Activated naive CD4-positive, alpha-beta T cell treated with anti-CD3 and anti-CD28 coated beads for 36 hours (primary cell): ENCODE data around the gene CAMK1D. TPM values are rescaled to one million over a fixed set of nuclear protein-coding genes. Genes with fewer than 3 reads are reported as not detected.

Experiments used
- CTCF ChIA-PET: fragments of 350-600 bp; sonication (Branson Sonifier 250); formaldehyde crosslinking; loops from one replicate; lab custom pipeline; 2021; ENCODE audit warnings: antibody characterized with exemption; lab: Charles Lee
- DNase-seq: peaks from one replicate; pipeline ENCODE4 v3.0.0-alpha.2; 2020
- H3K27ac Mint-ChIP-seq: one replicate; pipeline ENCODE4 v1.8.0; 2021; ENCODE audit warnings: mild to moderate bottlenecking, mixed read lengths
- H3K27me3 Mint-ChIP-seq: one replicate; pipeline ENCODE4 v1.8.0; 2021; ENCODE audit warnings: low read depth, mixed read lengths
- H3K36me3 Mint-ChIP-seq: one replicate; pipeline ENCODE4 v1.8.0; 2021; ENCODE audit warnings: low read depth, mixed read lengths
- H3K4me1 Mint-ChIP-seq: one replicate; pipeline ENCODE4 v1.8.0; 2021; ENCODE audit warnings: low read depth, mixed read lengths
- H3K4me3 Mint-ChIP-seq: one replicate; pipeline ENCODE4 v1.8.0; 2021; ENCODE audit warnings: mild to moderate bottlenecking, moderate library complexity, mixed read lengths
- H3K9me3 Mint-ChIP-seq: one replicate; pipeline ENCODE4 v1.8.0; 2021; ENCODE audit warnings: mixed read lengths
- intact Hi-C: fragments of 100-400 bp; cut with micrococcal nuclease; formaldehyde crosslinking; loops from one replicate; pipeline ENCODE4 v1.15.1; 2023
- total RNA-seq, 2 experiments: library from RNA; stranded (reverse); gene quantifications; one replicate each; pipeline ENCODE4 v1.2.3, GENCODE V29; 2021

Gene CAMK1D
- total RNA-seq, 2 experiments from 2014 or later: 9.5 to 11.3 TPM

GRCh38 chr10:12568391-12569009, 219.2 kb downstream of the CAMK1D start:
- intact Hi-C loops: no loop called here

GRCh38 chr10:12572281-12572680, 222.9 kb downstream of the CAMK1D start:
- no peak for DNase-seq
- H3K9me3 Mint-ChIP-seq: peaks cover 6% of the 10 kb centered on the region
- intact Hi-C loops: no loop called here
- CTCF ChIA-PET: interaction anchor here (1.0 kb wide), 1 partner anchor 308 kb away, joined by 3 read pairs; no protein-coding TSS in a partner anchor
- no peak overlapping the region for H3K27ac Mint-ChIP-seq
- no peak overlapping the region for H3K4me3 Mint-ChIP-seq
- peaks cover 5% of the 10 kb centered on the region for H3K36me3 Mint-ChIP-seq
- no peaks in the 10 kb centered on the region for H3K27me3 Mint-ChIP-seq
- peaks cover 7% of the 10 kb centered on the region for H3K4me1 Mint-ChIP-seq

More at GRCh38 chr10:12568391-12569009, 219.2 kb downstream of the CAMK1D start:
- H3K36me3 Mint-ChIP-seq: no peaks in the 10 kb centered on the region
- H3K4me1 Mint-ChIP-seq: peaks cover 16% of the 10 kb centered on the region
- DNase-seq: no peak
- H3K9me3 Mint-ChIP-seq: no peaks in the 10 kb centered on the region
- H3K27me3 Mint-ChIP-seq: no peaks in the 10 kb centered on the region
- peak overlapping the region; percentile 50 for H3K27ac Mint-ChIP-seq
- CTCF ChIA-PET: interaction anchor here (0.6 kb wide), 1 partner anchor 442 kb away, joined by 3 read pairs; no protein-coding TSS in a partner anchor
- no peak overlapping the region for H3K4me3 Mint-ChIP-seq

- no peak overlapping the region for H3K4me3 Mint-ChIP-seq
- peaks cover 7% of the 10 kb centered on the region for H3K36me3 Mint-ChIP-seq
- H3K4me1 Mint-ChIP-seq: peaks cover 16% of the 10 kb centered on the region
- intact Hi-C loops: no loop called here
- CTCF ChIA-PET: no interaction called here
- H3K27me3 Mint-ChIP-seq: no peaks in the 10 kb centered on the region
- DNase-seq: no peak
- H3K27ac Mint-ChIP-seq: no peak overlapping the region
- peaks cover 16% of the 10 kb centered on the region for H3K9me3 Mint-ChIP-seq
Observed at GRCh38 chr10:12577610-12578009, 228.3 kb downstream of the CAMK1D start.

GRCh38 chr10:12579954-12580858, 230.9 kb downstream of the CAMK1D start:
- H3K4me3 Mint-ChIP-seq: no peak overlapping the region
- H3K36me3 Mint-ChIP-seq: peaks cover 3% of the 10 kb centered on the region
- H3K4me1 Mint-ChIP-seq: peaks cover 16% of the 10 kb centered on the region
- CTCF ChIA-PET: no interaction called here
- no peak overlapping the region for H3K27ac Mint-ChIP-seq
- no peak for DNase-seq
- intact Hi-C loops: no loop called here
- H3K9me3 Mint-ChIP-seq: peaks cover 18% of the 10 kb centered on the region
- H3K27me3 Mint-ChIP-seq: no peaks in the 10 kb centered on the region

GRCh38 chr10:12583891-12584595, 234.7 kb downstream of the CAMK1D start:
- Mint-ChIP-seq H3K27me3 (no peaks in the 10 kb centered on the region), H3K27ac (no peak overlapping the region), H3K4me3 (no peak overlapping the region), H3K9me3 (peaks cover 20% of the 10 kb centered on the region), H3K36me3 (peaks cover 5% of the 10 kb centered on the region), H3K4me1 (peaks cover 43% of the 10 kb centered on the region)
- no peak for DNase-seq
- intact Hi-C loops: no loop called here
- CTCF ChIA-PET: no interaction called here

GRCh38 chr10:12586741-12587140, 237.4 kb downstream of the CAMK1D start:
- no peak overlapping the region for H3K27ac Mint-ChIP-seq
- peaks cover 16% of the 10 kb centered on the region for H3K9me3 Mint-ChIP-seq
- peaks cover 4% of the 10 kb centered on the region for H3K36me3 Mint-ChIP-seq
- CTCF ChIA-PET: interaction anchor here (0.9 kb wide), 1 partner anchor 124 kb away, joined by 3 read pairs; no protein-coding TSS in a partner anchor
- peaks cover 55% of the 10 kb centered on the region for H3K4me1 Mint-ChIP-seq
- DNase-seq: no peak
- intact Hi-C loops: no loop called here
- no peaks in the 10 kb centered on the region for H3K27me3 Mint-ChIP-seq
- H3K4me3 Mint-ChIP-seq: no peak overlapping the region

GRCh38 chr10:12587451-12587888, 238.1 kb downstream of the CAMK1D start:
- no peaks in the 10 kb centered on the region for H3K27me3 Mint-ChIP-seq
- intact Hi-C loops: no loop called here
- peaks cover 4% of the 10 kb centered on the region for H3K36me3 Mint-ChIP-seq
- H3K9me3 Mint-ChIP-seq: peaks cover 10% of the 10 kb centered on the region
- no peak overlapping the region for H3K27ac Mint-ChIP-seq
- H3K4me3 Mint-ChIP-seq: no peak overlapping the region
- CTCF ChIA-PET: interaction anchor here (0.6 to 1.0 kb wide), 3 partner anchors 69 to 123 kb away, joined by 3 to 6 read pairs (median 3); no protein-coding TSS in a partner anchor
- no peak for DNase-seq
- peaks cover 57% of the 10 kb centered on the region for H3K4me1 Mint-ChIP-seq

GRCh38 chr10:12588091-12588860, 238.9 kb downstream of the CAMK1D start:
- no peaks in the 10 kb centered on the region for H3K27me3 Mint-ChIP-seq
- peaks cover 2% of the 10 kb centered on the region for H3K36me3 Mint-ChIP-seq
- peaks cover 62% of the 10 kb centered on the region for H3K4me1 Mint-ChIP-seq
- H3K27ac Mint-ChIP-seq: no peak overlapping the region
- H3K4me3 Mint-ChIP-seq: peak overlapping the region; percentile 60
- peaks cover 10% of the 10 kb centered on the region for H3K9me3 Mint-ChIP-seq
- CTCF ChIA-PET: interaction anchor here (0.6 to 1.0 kb wide), 2 partner anchors 68 to 74 kb away, joined by 3 to 6 read pairs; no protein-coding TSS in a partner anchor
- DNase-seq: peak; percentile 50
- intact Hi-C loops: no loop called here

GRCh38 chr10:12589291-12589690, 239.9 kb downstream of the CAMK1D start:
- Mint-ChIP-seq H3K27ac (no peak overlapping the region), H3K4me1 (peaks cover 68% of the 10 kb centered on the region), H3K9me3 (peaks cover 10% of the 10 kb centered on the region), H3K27me3 (no peaks in the 10 kb centered on the region), H3K4me3 (no peak overlapping the region), H3K36me3 (peaks cover 2% of the 10 kb centered on the region)
- CTCF ChIA-PET: interaction anchor here (1.1 kb wide), 1 partner anchor 67 kb away, joined by 4 read pairs; no protein-coding TSS in a partner anchor
- intact Hi-C loops: no loop called here
- no peak for DNase-seq

GRCh38 chr10:12589791-12590190, 240.4 kb downstream of the CAMK1D start:
- H3K36me3 Mint-ChIP-seq: peaks cover 4% of the 10 kb centered on the region
- no peak overlapping the region for H3K4me3 Mint-ChIP-seq
- intact Hi-C loops: loop anchor here (2.0 to 5.0 kb wide), 3 partner anchors 42 to 242 kb away; partner anchors contain the start of gene CAMK1D
- no peaks in the 10 kb centered on the region for H3K27me3 Mint-ChIP-seq
- peaks cover 73% of the 10 kb centered on the region for H3K4me1 Mint-ChIP-seq
- no peak for DNase-seq
- no peak overlapping the region for H3K27ac Mint-ChIP-seq
- peaks cover 9% of the 10 kb centered on the region for H3K9me3 Mint-ChIP-seq
- CTCF ChIA-PET: interaction anchor here (1.1 kb wide), 1 partner anchor 66 kb away, joined by 4 read pairs; no protein-coding TSS in a partner anchor
